ENCODE results near the gene CPD.
"Not testable (repeated sequence)": the region's sequence is repeated elsewhere in the genome, so short reads cannot be mapped to it uniquely, and the experiment has no call there.

The CPD gene

DNA sequence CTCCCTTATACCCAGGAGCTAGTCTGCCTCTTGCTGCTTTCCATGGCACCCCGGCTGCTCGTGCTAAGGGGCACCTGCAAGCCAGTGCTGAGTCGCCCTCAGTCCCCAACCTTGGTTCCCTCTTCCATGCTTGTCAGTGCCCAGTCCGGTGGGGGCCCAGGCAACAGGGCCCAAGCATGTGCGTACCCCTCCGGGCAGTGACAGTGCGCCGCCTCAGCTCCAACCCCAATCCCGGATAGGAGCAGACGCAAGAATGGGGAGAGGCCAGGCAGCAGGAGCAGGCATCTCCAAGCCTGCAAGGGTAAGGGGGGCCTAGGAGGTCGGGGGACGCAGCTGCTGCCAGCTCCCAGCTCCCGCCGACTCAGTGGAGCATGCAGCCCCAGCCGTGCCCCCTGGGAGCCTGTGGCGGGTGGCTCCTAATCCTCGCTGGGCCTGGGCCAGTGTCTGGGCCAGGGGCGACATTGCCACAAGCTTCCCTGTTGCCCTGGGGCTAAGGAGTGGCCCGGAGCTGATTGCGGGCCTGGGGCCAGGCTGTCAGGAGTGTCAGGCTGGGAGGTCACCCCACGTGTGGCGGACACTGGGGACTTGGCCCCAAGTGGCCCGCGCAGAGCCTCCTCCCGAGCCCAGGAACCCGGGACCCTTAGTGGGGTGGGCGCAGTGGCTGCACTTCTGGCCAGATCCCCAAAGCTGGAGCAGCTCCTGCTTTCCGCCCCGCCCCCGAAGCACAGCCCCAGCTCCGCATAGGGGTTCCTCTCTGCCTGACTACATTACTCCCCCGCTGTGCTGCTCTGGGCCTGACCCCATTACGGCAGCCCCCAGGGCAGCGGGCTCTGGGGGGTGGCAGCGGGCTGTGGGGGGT, 9.8 kb downstream of the CPD start:
- DNase-seq (ENCODE audit: low spot score), result no peak

DNA sequence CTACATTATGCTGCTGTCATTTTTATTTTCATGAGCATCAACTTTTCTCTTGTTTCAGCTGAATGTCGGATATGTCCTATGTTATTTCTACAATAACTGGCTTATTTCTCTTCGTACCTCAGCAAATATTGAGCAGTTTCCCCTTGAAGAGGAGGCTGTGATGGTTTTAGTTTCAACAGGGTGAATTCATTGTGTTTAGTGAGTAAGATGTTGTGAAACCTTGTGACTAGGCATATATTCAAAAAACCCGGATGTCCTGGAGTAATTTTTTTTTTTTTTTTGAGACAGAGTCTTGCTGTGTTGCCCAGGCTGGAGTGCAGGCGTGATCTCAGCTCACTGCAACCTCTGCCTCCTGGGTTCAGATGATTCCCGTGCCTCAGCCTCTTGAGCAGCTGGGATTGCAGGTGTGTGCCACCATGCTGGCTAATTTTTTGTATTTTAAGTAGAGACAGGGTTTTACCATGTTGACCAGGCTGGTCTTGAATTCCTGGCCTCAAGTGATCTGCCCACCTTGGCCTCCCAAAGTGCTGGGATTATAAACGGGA, 11.1 kb downstream of the CPD start:
- DNase-seq (ENCODE audit: low spot score), result no peak

DNA sequence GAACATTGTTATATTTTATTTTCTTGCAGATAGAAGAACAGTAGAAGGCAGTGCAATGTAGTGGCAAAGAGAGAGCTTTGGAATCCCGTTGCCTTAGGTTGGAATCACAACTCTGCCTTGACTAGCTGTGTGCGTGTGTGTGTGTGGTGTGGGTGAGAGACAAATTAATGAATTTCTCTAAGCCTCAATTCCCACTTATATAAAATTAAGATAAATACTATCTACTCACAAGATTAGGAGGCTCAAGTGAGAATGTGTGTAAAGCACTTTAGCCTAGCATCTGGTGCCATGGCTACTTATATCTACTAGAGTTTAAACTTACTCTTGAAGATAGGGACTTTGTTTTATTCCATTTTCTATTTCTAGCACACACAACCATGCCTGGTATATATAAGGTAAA, 12.8 kb downstream of the CPD start:
- DNase-seq (ENCODE audit: low spot score), result no peak

DNA sequence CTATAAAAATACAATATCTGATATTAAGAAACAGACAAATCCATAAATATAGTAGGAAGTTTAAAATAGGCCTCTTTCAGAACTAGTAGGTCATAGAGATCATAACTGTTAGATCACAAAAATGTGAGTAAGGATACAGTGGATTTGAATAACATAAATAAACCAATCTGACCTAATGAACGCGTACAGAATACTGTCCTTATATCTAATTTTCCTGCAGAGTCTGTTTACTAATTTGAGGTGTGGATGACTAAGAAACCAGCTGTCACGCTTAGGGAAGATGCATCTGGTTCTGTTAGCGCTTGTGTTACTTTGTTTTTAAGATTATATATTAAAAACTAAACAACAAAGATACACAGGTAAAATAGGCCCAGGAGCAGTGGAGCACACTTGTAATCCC, 14.8 kb downstream of the CPD start:
- DNase-seq (ENCODE audit: low spot score), result no peak

DNA sequence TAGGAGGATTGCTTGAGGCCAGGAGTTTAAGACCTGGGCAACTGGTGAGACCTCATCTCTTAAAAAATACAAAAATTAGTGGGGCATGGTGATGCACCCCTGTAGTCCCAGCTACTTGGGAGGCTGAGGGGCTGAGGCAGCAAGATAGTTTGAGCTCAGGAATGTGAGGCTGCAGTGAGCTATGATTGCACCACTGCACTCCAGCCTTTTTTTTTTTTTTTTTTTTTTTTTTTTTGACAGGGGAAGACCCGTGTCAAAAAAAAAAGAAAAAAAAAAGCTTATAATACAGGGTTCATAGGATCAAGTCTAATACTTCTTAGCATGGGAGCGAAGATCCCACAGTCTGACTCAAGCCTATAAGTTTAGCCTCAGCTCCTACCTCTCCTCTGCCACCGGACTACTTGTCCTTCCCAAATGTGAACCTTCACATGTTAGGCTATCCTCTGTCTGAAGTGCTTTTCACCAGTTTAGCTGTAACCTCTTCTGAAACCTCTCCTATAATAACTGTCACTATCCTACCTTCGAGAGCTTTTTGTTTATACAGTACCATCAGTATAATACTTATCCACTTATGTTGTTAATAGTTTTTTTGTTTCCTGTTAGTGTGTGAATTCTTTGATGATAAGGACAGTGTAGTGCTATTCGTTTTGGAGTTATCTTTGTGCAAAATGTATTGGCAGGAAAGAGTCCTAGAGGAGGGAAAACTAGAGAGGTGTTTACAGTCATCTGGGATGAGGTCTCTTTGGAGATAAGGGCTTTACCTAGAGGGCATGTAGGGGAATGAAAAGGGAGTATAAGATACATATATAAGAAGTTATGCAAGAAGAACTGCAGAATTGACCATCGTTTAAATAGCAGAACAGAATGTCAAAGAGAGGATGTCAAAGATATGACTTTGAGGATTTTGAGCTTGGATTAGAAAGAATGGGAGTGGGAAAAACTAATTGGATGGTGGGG, 15.5 kb downstream of the CPD start:
- DNase-seq (ENCODE audit: low spot score), result no peak

DNA sequence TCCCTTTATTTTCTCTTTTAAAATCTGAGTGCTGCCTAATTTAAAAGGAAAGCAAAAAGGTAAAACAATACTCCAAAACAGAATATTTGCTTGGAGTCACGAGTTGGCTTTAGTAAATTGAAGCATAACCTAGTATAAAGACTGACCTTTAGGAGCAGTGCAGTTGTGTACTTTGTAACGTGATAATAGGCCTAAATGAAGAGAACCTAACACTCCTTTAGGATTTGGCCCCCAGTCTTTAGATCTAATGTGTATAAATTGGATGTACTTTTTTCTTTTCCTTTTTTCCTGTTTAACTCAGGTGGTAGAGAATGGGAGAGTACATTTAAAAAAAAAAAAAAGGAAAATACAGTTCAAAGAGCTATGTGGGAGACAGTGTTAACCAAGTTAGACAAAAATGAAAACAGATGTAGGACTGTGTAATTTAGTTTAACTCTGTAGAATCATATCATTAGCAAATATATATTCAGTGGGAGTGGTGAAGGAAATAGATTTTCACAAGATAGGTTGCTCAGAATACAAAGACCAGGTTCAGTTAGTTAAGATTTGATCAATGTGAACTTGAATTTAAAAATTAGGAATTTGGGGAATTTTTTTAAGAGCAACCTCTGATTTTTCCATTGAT, 16.8 kb downstream of the CPD start:
- DNase-seq (ENCODE audit: low spot score), result no peak

DNA sequence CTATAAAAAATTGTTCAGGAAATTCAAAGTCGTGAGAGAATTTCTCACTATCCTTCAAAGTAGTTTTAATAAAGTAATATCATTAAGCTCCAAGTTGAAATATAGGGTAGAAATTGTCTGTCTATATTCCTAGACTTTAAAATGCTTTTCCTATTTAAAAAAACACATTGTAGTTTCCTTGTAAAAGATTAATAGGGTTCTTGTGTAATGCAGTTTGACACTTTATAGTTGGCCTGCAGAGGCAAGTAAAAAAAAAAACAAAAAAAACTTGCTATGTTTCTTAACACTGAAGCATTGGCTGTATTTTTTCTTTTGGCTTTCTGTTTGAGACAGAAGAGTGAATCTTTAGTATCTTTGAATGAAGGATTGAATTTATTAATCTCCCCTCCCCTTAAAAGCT, 17.4 kb downstream of the CPD start:
- DNase-seq (ENCODE audit: low spot score), result no peak

DNA sequence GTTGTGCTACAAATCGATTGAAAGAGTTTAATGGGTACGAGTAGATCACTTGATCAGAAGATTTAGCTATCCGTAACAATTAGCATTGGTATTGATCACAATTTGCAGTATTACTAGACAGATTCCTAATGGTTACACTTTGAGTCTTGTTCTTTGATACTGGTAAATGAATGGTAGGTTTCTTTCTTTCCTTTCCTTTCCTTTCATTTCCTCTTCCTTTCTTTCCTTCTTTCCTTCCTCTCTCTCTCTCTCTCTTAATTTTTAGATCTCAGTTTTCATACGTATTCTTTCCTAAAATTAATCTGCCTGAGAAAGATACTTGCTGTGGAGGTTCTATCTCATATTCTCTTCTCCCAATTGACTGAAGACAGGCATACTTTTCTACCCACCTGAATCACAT, 17.9 kb downstream of the CPD start:
- no peak for DNase-seq (ENCODE audit: low spot score)

DNA sequence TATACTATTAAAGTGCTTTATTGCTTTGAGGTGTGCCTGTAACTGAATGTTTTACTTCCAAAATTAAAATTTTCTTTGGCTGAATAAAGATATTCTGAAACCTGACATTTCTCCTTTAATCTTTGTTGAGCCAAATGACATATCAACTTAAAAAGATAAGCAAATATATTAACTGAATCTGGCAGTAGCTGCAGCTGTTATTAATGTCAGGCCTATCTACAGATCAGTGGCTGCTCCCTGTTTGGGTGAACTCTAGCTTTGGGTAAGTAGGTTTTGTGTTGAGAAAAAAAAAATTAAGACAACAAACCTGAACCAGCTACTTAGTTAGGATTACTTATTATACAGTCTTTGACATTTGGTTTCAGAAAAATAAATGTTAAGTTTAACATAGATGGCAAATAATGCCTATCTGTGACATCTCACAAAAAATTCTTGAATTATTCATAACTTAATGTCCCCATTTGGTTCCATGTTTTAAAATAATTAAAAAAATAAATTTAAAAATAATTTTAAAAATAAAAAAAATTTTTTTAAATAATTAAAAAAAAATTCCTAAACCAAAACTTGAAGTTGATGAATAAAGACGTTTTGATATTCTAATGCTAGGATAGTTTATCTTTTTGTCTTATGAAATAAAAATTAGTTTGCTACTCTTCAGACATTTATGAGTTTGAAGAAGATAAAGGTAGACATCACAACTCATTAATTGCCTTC, 19.8 kb downstream of the CPD start:
- no peak for DNase-seq (ENCODE audit: low spot score)

DNA sequence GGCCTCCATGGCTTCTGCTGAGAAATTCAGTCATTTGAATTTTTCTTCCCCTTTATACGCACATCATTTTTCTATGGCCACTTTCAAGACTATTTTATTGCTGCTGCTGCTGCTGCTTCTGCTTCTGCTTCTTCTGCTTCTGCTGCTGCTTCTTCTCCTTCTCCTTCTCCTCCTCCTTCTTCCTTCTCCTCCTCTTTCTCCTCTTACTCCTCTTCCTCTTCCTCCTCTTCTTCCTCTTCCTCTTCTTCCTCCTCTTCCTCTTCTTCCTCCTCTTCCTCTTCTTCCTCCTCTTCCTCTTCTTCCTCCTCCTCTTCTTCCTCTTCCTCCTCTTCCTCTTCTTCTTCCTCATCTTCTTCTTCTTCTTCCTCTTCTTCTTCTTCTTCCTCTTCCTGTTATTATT, 22.4 kb downstream of the CPD start:
- DNase-seq (ENCODE audit: low spot score), result no peak

DNA sequence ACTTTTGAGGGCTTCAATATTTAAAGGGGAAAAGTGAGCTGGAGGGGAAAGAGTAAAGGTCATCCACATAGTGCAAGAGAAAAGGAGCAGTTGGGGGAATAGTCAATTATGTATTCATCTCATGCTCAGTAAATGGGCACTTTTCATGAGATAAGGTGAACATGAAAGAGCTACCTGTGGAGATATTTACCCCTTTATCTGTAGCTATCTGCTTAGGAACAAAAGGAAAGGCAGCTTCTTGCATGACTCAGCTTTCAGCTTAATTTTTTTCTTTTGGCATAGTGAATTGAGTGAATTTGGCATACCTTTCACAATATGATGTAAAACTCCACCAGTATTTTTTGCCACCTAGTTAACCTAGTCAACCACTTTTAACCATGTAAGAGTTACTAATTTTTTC, 26.4 kb downstream of the CPD start:
- peak; percentile 41 for DNase-seq (ENCODE audit: low spot score)

DNA sequence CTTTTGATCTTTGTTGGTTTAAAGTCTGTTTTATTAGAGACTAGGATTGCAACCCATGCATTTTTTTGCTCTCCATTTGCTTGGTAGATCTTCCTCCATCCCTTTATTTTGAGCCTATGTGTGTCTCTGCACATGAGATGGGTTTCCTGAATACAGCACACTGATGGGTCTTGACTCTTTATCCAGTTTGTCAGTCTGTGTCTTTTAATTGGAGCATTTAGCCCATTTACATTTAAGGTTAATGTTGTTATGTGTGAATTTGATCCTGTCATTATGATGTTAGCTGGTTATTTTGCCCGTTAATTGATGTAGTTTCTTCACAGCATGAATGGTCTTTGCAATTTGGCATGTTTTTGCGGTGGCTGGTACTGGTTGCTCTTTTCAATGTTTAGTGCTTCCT, 31.9 kb downstream of the CPD start:
- DNase-seq (ENCODE audit: low spot score), result not testable (repeated sequence)

DNA sequence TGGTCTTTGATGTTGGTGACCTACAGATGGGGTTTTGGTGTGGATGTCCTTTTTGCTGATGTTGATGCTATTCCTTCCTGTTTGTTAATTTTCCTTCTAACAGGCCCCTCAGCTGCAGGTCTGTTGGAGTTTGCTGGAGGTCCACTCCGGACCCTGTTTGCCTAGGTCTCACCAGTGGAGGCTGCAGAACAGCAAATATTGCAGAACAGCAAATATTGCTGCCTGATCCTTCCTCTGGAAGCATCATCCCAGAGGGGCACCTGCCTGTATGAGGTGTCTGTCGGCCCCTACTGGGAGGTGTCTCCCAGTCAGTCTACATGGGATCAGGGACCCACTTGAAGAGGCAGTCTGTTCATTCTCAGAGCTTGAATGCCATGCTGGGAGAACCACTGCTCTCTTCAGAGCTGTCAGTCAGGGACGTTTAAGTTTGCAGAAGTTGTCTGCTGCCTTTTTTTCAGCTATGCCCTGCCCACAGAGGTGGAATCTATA, 33.3 kb downstream of the CPD start:
- DNase-seq (ENCODE audit: low spot score), result not testable (repeated sequence)

DNA sequence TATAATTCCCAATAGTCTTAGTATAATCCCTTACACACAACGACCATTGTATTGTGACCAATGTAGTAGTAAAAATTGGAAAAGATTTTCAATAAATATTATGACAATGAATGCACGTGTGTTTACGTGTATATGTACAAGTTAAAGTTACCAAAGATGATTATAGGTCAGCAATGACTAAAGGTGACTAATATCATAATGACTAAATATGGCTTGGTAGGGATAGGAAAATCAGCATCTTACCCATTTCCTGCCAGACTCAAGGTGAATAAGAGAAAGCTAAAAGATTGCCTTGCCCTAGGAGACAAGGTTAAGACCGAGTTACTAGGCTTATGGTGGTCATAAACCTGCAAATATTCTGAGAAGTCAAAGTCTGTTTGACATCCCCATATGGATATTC, 34.4 kb downstream of the CPD start:
- no peak for DNase-seq (ENCODE audit: low spot score)

DNA sequence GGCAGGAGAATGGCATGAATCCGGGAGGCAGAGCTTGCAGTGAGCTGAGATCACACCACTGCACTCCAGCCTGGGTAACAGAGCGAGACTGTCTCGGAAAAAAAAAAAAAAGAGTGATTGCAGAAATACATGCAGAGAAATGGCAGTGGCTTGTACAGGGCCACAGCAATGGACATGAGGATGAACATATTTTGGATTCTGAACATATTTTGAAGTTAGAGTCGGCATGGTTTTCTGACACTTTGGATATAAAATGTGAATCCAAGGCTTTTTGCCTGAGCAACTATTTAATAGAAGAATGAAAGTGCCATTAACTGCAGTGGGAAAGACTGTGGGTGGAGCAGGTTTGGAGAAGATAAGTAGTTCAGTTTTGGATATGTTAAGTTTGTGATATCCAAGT, 35.8 kb downstream of the CPD start:
- DNase-seq (ENCODE audit: low spot score), result no peak

DNA sequence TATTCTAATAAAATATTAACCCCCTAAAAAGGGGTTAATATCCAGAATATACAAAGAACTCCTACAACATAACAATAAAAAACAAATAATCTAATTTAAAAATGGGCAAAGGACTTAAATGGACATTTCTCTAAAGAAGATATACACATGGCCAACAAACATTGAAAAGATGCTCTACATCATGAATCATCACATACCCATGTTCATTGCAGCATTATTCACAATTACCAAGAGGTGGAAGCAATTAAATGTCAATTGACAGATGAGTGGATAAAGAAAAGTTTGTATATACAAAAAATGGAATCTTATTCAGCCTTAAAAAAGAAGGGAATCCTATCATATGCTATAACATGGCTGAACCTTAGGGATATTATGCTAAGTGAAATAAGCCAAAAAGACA, 36.8 kb downstream of the CPD start:
- DNase-seq (ENCODE audit: low spot score), result no peak

DNA sequence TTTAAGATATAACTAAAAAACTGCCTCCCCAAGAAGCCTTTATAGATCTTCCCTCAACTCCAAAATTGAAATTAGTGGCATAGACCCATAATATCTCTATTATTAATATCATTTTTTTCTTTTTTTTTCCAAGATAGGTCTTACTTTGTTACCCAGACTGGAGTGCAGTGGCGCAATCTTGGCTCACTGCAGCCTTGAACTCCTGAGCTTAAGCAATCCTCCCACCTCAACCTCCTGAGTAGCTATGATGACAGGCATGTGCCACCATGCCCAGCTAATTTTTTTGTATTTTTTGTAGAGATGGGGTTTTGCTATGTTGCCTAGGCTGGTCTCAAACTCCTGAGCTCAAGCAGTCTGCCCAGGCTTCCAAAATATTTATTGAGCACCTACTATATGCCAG, 39.3 kb downstream of the CPD start:
- not testable (repeated sequence) for DNase-seq (ENCODE audit: low spot score)

DNA sequence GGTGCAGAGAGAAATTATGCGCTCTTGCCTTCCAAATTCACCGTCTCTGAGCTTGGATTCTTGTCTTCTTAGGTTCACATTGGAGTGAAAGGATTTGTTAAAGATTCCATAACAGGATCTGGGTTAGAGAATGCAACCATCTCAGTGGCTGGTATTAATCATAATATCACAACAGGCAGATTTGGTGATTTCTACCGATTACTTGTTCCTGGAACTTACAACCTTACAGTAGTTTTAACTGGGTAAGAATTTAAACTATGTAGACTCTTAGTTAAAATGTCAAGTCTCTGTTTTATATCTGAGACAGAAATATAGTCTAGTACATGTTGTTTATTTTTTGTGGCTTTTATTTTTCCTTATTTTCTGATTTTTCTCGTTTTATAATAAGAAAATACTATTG, 42.9 kb downstream of the CPD start:
- no peak for DNase-seq (ENCODE audit: low spot score)

DNA sequence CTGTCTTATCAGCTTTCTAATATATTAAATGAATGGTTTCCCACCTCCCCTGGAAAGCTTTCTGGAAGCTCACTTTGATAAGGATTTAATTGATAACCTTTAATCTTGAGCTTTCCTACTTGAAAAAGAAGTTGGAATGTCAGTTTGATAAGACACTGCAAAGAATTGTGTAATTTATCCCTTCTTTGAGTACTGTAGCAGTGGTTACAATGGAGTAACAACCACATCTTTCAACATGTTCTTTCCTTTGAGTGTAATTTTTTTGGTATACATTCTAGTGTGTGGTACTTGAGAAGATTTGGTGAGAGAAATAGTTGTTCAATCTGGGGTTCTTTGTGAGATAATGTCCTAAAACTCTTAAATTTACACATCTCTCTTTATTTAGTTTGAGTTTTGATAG, 43.4 kb downstream of the CPD start:
- DNase-seq (ENCODE audit: low spot score), result no peak

DNA sequence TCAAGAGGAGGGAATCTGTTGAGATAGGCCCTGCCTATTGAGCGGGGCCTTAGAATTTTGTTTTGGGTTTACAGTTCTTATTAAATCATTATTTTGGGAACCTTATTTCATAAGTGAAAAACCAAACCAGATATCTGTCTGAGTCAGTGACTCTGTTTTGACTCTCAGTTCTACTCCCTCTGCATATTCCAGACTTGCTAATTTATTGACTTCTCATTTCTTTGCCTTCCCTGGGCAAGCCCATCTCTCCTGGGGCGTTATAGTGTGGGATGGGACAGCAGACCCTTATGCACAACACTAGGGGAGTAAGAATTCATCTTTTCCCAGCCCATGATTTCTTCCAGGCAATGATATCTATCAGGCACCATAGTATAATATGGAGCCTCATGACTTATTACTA, 45.7 kb downstream of the CPD start:
- DNase-seq (ENCODE audit: low spot score), result no peak

DNA sequence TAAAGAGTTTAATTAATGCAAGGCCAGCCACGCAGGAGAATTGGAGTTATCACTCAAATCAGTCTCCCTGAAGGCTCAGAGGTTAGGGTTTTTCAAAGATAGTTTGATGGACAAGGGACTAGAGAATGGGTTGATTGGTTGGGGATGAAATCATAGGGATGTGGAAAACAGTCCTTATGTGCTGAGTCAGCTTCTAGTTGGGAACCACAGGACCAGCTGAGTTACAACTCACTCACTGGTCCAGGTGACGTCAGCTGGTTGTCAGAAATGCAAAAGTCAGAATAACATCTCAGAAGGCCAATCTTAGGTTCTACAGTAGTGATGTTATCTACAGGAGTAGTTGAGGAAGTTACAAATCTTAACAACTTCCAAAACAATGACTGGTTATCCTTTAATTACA, 47.6 kb downstream of the CPD start:
- no peak for DNase-seq (ENCODE audit: low spot score)

DNA sequence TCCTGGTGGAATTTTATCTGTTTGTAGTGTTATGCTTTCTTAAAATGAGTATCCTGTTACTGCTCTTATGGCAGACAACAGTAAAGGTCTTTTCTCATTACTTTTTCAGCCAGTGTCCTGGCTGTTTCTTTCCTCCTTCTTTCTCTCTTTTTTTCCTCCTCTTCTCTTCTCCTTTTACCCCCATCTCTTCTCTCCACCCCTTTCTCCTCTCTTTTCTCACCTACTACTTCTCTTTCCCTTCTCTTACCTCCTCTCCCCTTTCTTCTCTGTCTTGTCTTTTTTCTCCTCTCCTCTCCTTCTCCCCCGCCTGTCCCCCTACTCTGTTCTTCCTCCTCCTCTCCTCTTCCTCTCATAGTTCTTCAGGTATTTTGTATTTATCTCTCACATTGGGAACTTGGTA, 48.9 kb downstream of the CPD start:
- DNase-seq (ENCODE audit: low spot score), result no peak
